ELR (cell line): ENCODE data around the gene NEK11.

Experiments used
- DNase-seq: peaks from one replicate; pipeline ENCODE4 v3.0.0-alpha.2; 2015; ENCODE audit warnings: low read depth

The NEK11 gene

DNA sequence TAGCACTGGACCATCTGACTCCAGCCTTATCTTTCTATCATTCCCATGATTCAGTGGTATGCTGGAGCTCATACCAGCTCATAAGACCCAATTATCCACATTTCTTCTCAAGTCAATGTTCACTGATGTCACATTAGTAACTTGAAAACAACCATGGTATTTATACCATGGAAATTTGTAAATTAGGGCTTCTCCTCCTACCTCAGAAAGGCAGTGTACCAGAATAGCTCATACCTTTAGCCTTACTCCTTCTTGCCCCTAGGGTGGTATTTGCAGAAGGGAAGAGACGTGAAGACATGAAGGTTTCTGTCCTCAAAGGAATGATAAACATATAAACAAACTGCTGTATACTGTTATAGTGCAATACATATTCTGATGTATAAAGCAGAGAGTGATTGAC is 114.2 kb downstream of the NEK11 start:
- DNase-seq: no peak

DNA sequence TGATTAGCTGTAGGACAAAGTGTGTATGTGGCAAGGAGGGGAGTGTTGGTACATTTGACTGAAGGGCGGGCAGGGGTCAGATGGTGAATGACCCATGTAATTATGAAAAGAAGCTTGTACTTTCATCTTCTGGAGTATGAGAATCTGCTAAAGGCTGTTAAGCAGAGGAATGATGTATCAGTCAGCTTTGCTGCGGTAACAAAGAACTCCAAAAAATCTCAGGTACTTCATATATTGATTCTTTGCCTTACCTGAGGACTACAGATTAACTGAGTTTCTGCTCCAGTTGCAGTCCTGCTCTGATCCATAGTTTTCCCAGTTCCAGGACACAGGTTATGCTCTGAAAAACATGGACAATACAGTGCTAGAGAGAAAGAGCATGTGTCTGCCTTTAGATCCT is 115.1 kb downstream of the NEK11 start:
- no peak for DNase-seq

DNA sequence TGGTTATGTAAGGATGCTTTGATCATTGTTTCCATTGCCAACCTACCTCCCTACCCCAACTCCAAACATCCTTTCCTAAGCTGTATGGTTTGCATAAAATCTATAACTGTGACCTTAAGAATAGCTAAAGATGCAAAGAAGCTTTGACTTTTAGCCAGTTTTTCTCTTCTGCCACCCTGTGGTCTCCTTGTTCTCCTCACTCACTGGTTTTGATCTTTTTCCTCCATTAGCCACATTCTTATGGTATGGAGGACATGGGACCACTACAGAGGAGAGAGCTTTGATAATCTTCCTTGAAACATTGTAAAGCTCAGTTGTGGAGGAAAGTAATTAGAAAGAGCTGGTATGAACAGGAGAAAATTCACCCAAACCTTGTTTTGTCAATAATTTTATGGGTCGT is 115.9 kb downstream of the NEK11 start:
- peak; percentile 8 for DNase-seq

DNA sequence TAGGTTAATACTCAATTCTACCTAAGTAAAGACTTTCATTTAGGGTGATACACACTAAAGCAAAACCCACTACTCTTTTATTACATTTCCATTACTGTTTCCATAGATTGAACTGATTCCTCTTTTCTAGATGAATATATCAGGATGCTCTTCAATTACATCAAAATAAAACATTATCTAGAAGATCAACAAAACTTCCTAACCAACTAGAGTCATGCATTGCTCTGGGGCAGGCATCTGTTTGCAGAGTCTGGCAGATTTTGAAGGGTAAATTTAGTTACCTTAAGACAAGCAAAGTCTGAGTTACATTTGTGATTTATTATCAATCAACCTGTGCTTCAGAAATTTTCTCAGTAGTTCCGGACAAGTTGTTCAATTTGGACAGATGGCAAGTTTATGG is 117.1 kb downstream of the NEK11 start:
- no peak for DNase-seq

DNA sequence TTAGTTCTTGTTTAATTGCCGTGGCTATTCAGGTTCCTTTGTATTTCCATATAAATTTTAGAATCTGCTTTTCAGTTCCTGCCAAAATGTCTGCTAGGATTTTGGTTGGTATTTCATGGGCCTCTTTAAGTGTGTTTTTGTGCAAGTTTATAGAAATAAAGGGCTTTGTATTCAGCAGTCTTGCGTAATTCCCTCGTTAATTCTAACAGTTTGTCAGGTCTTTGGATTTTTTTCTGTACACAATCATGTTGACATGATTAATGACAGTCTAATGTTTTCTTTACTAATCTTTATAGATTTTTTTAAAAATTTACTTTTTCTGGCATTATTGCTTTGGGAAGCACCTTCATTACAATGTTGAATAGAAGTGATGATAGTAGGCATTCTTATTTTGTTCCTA is 120.9 kb downstream of the NEK11 start:
- no peak for DNase-seq

DNA sequence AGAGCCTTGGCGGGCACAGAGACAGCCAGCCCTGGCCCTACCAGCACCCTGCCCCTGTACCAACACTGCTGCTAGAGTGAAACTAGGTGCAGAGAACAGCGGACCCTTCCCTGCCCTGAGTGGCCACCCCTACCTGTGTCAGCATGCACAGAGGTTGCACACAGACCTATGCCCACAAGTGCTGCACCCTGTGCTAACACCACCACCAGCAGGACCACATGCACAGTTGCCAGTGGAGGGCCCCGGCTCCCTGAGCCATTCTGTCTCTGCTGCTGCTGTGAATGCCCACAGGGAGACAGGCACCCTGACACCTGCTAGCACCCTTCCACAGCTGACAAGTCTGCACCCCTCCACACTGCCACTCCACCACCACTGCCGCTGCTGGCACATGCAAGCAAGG is 131.8 kb downstream of the NEK11 start:
- DNase-seq: no peak

DNA sequence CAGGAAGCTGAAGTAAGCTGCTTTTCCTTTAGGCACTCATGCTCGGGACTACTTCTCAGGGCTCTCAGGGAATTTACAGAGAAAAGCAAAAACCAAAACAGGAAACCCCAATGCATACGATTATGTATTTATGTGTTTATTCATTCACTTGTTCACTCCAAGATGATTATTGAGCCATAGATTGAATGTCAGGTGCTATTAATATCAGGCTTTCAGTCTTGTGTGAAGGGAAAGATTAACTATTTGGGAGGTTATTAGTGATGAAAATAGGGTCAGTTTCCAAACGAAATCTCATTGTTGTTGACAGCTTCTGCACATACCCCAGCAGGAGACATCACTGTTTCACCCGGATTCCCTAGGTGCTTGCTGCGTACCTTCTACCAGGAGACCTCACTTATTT is 135.8 kb downstream of the NEK11 start:
- DNase-seq: no peak

DNA sequence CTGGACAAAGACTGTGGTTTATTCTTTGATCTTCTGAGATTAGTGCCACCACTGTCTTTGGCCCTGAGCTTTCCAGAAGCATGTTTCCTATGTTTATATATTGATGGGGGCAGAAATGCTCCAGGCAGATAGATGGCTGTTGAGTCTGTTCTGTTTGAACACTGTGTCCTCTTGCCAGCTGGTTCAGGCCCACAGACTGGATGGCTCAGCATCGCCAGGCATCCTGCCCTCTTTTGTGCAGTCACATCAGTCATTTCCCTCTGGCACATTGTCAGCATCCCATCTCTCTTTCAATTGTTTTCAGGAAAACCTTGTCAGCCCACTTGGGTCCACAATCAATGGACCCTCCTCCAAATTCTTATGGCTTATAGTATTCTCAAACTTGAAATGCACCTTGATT is 141.2 kb downstream of the NEK11 start:
- no peak for DNase-seq

DNA sequence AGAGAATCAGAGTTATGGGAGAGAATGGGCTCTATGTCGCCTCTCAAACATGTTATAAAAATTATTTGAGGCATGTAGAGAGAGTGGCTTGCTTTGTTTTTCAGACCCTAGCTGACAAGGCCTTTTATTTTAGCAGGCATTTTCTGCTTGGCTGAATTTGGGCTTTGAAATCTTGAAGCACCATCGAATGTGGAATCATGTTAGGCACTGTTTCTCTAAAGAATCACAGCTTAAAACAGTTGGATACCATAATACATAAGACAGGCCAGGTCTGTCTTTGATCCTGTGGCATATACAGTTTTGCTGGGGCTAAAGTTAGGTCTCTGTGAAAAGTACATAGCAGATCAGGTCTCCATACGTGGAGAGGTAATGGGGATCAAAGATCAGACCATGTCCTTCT is 142.7 kb downstream of the NEK11 start:
- DNase-seq: no peak

DNA sequence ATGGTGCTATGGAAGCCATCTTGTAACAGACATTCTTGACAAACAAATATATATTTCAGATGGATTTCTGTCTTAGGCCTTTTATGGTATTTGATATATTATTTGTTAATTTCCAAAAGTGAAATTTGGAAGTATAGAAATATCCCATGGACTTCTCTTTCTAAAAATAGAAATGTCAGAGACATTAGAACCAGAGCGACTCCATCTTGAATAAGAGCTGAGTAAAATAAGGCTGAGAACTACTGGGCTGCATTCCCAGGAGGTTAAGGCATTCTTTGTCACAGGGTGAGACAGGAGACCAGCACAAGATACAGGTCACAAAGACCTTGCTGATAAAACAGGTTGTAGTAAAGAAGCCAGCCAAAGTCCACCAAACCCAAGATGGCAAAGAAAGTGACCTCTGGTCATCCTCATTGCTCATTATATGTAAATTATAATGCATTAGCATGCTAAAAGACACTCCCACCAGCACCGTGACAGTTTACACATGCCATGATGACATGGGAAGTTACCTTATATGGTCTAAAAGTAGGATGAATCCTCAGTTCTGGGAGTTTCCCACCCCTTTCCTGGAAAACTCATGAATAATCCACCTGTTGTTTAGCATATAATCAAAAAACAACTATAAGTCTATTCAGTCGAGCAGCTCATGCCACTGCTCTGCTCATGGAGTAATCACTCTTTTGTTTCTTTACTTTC is 146.0 kb downstream of the NEK11 start:
- no peak for DNase-seq

DNA sequence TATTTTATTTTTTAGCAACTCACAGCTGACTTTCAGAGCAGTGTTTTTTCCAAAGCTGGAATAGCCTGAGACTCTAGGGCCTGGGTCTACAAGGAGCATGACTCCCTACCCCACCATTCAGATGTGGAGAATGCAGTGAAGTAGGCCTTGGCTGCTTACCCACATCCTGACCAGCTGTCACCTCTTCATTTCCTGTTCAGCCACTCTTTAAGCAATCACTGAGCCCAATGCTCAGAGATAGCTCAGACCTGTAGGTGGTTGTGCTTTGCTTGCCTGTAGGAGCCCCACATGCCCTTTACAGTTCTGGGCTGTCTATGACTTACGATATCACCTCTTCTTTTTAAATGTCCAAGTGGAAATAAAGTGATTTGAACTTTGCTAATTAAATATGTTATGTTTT is 148.1 kb downstream of the NEK11 start:
- DNase-seq: peak; percentile 47

DNA sequence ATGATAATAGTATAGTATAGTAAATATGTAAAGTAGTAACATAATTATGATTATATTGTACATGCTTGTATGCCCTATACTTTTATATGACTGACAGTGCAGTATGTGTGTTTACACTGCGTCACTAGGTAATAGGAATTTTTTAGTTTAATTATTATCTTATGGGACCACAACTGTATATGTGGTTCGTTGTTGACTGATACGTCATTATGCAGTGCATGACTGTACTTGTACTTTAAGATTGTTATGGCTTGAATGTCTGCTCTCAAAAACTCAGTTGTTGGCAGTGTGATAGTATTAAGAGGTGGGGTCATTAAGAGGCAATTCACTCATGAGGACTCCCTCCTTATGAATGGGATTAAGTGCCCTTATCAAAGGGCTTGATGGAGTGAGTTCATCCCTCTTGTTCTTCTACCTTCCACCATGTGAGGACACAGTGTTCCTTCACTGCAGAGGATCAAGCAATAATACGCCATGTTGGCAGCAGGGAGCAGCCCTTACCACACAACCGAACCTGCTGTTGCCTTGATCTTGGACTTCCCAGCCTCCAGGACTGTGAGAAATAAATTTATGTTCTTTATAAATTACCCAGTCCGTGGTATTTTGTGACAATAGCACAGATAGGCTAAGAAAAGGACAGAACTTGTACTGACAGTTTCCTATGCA is 152.2 kb downstream of the NEK11 start:
- no peak for DNase-seq

DNA sequence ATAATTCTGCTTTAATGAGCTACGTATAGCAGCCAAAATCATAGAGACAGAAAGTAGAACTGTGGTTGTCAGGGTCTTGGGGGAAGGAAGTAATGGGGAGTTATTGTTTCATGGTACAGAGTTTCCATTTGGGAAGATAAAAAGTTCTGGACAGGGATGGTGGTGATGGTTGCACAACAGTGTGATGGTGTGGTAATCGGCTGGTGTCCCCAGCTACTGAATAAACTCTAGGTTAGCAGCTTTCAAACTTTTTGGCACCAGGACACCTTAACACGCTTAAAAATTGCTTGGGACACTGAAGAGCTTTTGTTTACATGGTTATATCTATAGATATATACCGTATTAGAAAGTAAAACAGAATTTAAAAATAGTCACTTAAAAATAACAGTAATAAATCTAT is 166.0 kb downstream of the NEK11 start:
- no peak for DNase-seq

DNA sequence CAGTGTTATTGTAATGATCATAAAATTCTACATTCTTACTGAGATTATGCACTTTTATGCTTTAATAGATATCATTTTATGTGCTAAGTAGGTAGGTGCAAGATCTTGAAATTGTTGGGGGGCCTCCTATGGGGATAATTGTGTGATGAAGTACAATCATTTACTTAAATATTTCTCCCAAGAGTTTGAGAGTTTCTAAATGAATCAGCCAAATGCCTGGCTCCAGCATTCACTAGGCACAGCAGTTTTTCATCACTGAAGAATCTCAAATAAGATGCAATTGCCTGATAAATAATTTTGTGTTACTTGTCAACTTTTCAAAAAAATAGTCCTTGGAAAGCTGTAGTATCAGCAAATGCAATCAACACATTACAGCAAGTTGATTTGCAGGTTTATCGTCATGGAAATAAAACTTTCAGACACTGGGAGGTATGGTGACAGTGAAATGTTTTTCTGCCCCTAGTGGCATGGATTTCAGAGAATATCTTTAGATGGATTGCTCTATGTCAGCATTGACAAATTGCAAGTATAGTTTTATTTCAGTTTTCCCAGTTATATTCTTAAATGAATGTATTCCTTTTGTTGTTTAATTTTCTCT is 167.1 kb downstream of the NEK11 start:
- peak; percentile 7 for DNase-seq

DNA sequence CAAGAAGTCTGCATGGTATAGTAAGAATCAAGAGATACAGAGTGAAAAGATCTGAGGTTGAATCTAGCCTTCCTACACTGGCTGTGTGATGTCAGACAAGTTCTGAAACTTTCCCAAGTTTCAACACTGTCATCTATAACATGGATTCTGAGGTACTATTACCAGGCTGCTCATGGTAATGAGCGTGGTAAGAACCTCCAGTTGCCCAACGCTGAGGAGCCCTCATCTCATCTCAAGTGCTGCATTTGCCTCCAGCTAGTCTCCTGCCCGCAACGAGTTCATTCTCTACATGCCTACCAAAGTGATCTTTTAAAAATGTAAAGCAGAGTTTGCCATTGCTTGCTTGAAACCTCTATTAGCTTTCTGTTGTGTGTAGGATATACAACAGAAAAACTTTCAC is 168.1 kb downstream of the NEK11 start:
- DNase-seq: no peak

DNA sequence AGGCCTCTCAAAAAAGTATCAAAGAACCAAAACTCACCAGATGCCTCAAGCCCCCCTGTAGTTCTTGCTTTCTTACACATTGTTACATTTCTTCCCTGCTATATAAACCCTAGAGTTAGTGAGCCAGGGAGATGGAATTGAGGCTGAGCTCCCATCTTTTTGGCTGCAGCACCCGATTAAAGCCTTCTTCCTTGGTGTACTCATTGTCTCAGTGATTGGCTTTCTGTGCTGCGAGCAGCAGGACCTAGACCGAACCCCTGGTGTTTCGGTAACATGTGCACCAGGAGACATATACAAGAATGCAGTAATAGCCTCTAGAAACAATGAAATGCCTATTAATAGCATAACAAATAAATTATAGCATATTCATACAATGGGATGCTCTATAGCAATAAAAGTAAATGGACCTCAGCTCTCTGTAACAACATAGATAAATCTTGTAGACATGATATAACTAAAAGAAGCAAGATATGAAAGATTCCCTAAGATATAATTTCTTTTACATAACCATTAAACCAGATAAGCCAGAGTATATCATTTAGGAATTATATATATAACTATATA is 174.0 kb downstream of the NEK11 start:
- no peak for DNase-seq

DNA sequence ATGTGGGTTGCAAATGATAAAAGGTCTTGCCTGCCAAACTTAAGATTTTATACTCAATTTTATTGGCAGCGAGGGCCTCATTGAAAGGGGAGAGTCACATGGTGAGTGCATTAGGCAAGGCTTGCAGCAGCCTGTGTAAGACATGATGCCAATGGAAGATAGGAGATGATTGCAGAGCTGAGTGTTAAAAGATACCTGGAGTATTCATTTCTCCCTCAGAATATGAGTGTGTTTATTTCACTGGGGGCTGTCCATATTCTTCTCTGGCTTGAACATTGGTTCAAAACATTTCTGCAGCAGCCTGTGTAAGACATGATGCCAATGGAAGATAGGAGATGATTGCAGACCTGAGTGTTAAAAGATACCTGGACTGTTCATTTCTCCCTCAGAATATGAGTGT is 189.7 kb downstream of the NEK11 start:
- no peak for DNase-seq

DNA sequence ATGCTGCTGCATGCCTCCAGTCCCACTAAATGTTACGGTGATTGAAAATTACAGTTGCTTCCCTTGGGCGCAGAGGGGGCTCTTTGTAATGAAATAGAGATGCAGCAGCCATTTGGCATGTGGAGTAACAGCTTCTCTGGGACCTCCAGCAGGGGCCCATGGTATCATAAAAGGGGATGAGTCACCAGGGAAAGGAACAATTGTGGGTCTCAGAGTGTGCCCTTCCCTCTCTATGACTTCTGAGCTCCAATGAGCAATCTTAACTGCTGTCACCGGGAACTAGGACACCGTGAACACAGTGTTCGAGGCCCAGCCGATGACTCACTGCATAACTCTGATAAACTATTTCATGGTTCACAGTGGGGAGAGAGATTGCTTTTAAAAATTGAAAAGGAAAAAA is 190.1 kb downstream of the NEK11 start:
- peak; percentile 89 for DNase-seq

DNA sequence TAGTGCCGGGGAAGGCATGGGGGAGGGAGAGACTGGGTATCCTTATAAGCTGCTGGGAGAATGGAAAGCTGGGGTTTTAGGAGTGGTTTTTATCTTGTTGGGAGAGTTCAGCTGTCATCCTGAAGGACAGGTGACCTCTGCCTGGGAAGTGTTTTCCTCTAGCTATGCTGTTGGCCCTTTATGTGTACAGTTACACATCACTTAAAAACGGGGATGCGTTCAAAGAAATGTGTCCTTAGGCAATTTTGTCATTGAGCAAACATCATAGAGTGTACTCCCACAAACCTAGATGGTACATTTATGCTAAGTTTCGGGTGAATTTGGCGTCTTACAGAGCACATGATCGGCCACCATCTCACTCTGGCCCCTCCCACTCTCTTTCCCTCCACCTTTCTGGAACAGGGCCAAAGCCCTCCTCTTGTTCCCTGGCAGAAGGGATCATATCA is 190.6 kb downstream of the NEK11 start:
- DNase-seq: peak; percentile 68

DNA sequence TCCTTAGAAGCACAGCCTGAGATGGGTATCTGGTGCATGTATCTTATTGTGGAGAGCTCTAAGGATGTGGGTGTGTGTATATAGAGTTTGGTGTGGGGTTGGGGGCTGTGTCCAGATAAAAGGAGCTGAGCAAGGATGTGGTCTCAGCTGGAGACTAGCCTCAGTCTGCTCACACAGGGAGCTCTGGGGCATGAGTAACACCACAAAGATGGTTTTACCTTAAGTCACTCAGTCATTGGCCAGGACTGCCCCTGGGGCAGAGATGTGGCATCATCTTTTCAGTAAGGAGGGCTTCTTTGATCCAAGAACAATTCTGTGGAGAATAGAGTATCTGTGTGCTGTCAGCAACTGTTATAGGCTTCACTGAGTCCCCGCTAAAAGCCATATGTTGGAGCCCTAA is 191.5 kb downstream of the NEK11 start:
- DNase-seq: peak; percentile 83

DNA sequence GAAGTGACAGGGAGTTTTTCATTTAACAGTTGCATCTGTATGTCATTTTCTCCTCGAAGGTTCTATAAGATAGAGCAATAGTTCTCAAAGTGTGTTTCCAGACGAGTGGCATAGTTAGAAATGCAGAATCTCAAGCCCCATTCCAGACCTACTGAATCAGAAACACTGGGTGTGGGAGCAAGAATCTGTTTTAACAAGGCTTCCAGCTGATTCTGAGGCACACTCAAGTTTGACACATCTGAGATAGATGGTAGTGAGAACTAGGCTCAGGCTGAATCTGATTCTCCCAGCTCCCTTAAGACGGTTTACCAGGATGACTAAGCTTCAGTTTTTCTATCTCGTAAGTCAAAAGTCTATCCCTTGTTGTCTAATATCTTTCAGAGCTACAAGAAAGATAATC is 195.1 kb downstream of the NEK11 start:
- peak; percentile 58 for DNase-seq

DNA sequence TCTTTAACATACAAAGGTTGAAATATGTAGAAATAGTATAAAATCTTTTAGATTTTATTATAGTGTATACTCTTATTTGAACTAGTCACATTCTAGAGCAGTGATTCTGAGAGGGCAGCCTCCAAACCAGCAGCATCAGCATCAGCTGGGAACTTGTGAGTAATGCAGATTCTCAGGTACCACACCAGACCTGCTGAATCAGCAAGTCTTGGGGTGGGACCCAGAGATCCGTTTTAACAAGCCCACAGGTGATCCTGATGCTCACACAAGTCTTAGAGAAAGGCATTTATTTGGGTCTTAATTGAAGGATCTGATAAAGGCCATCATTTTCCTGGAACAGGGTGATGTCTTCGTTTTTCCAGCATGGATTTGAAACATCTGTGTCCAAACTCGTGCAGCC is 195.9 kb downstream of the NEK11 start:
- no peak for DNase-seq
